GM21619 (cell line): ENCODE data around the gene GAPDHS.

ENCODE experiments used
- ATAC-seq: cut with Tn5 transposase; IDR thresholded peaks from one replicate; pipeline ENCODE4 v1.9.1; 2021; ENCODE audit not compliant: unreplicated experiment

The GAPDHS gene

DNA sequence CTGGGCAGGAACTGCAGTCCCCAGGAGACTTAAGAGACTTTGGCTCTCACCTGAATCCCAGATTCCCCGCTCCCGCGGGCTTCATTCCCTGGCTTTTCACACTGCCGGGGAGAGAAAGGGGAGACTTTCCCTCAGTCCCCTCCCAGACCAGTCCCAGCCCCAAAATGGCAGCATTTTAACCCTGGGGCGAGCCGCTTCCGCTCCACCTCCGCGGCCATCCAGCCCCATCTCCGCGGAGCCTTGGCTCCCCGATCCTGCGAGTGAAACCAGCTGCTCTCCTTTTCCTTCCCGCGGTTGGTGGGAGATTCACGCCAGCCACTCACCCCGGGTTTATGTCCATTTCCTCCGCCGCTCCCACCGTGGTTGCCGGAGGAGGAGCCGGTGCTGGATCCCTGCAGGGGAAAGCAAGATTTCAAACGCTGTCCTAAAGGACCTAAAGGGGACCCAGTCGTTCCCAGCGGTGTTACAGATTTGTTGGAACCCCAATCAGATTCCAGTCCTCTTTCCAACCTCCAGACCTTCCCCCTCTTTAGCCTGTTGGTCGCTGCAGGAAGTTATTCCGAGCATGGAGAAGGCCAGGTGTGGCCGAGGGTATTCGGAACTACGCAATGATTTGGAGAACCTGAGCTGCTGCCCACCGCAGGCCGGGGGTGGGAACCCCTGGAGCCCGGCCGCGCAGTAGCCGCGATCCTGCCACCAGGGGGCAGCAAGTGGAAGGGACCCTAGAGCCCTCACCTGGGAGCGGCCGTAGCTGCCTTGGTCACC, 23.2 kb upstream of the GAPDHS start:
- no peak for ATAC-seq

DNA sequence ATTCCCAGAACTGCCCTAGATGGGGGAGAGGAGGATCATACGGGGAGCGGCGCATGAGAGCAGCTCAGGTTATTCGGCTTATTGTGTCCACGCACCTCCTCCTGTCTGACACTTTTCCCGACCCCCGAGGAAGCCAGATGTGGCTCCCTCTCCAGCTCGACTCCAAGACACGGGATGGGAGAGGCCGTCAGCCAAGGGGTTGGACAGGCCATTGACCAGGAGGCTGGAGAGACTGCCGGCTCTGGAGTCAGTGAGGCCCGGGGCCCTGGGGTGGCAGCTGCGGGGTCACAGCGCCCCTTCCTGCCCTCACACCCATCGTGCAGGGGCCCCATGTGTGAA, 22.7 kb upstream of the GAPDHS start:
- ATAC-seq: no peak

DNA sequence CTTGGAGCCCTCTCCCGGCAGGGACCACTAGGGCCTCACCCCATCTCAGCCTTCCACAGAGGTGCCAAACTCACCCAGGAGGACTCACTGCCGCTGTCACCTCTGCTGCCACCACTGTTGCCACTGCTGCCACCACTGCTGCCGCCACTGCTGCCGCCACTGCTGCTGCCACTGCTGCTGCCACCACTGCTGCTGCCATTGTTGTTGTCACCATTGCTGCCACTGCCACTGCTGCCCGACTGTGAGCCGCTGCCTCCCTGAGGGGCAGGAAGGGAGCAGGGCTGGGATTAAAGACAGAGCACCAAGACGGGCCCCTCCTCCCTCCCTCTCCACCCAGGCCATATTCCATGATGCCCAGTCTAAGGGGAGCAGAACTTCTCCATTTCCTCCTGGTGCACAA, 21.9 kb upstream of the GAPDHS start:
- no peak for ATAC-seq

DNA sequence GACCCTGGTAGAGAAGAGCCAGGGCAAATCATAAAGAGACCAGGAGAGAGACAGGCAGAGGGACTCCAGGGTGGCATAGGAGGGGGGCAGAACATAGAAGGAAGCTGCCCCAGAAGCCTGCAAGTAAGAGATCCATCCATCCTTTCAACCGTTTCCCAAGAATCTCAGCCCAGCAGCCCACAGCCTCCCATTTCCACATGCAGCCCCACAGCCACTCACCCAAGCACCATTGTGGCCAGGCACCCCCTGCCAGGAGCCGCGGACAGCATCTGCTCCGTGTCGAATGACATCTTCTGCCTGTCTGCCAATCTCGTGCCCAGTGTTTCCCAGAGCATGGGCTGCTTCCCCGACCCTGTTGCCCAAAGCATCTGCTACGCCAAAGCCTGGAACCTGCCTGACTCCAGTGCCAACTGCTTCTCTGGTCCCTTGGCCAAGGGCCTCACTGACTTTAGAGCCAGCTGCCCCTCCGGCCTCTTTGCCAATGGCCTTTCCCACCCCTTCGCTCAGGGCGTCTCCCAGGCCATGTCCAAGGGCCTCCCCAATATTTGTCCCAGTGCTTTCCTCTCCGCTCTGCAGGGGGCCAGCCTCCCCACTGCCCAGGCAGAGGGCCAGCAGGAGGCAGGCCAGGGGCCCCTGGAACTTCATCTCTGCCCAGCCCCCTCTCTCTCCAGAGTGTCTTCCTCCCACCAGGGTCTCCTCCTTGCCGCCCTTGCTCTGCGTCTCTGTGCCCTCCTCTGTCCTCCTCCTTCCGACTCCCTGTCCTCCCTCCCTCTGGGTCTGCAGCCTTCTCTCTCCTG, 20.2 kb upstream of the GAPDHS start:
- ATAC-seq: no peak

DNA sequence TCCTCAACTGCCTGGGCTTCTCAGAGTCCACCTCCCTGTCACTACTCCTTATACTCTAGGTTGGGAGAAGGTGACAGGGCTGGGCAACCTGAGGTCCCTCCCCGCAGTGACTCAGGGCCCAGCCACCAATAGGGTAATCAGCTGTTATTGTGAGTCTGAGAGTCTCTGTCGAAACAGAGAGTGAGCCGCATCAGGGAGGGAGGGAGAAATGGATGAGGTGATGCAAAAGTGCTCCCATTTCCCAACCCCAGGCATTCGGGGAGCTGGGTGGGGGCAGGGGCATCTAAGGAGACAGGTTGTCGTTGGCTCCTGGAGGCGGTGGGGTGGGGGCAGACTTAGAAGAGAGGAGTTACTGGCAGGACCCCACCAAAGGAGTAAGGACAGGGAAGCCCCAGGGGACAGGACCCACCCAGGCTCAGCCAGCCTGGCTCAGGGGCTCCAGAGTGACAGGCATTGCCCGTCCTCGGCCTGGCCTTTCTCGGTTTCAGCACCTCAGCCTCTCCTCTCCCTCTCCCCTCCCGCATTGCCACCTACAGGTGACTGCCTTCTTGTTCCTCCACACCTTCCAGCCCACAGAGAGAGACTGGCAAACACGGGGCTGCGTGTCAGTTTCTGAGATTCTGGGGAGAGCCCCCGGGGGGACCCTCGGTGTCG, 19.5 kb upstream of the GAPDHS start, which contains the start of gene DMKN:
Gene DMKN (minus strand): TSS at position 22 of the 654 bp plus-strand sequence. CDS start 174 bp downstream, outside the sequence.
- ATAC-seq: no peak

DNA sequence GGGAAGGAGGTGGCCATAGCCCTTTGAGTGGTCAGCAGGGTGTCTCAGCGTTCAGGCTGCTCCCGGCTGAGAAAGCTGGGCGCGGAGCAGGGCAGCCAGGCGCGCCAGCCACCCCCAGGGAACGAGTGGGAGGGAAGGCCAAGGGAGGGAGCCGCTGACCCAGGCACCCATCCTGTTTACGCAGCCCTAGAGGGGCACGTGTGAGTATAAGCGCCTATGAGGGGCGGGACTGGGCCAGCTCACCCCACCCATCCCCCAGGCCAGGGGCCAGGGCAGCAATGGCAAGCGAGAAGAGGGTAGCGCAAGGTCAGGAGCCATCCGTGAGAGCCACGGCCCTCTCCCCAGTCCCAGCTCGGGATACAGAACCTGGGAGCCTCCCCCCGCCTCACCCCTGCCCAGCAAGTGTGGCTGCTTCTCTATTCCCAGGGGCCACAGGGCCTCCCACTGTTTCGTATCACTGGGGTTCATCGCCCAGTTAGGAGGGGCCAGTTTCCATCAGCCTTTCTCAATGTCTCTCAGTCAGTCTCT, 18.9 kb upstream of the GAPDHS start:
- ATAC-seq: no peak

DNA sequence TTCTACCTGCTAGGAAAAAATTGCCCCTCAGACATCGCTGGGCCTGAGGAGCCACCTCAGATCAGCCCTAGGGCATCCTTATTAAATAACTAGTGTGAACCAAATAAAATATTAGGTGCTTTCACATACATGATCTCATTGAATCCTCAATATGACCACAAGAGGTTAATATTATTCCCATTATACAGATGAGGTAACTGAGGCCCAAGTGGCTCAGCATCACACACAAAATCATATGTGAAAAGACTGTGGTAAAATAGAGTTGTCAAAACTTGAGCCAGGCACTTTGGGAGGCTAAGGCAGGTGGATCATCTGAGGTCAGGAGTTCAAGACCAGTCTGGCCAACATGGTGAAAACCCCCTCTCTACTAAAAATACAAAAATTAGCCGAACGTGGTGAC, 16.9 kb upstream of the GAPDHS start:
- ATAC-seq: no peak

DNA sequence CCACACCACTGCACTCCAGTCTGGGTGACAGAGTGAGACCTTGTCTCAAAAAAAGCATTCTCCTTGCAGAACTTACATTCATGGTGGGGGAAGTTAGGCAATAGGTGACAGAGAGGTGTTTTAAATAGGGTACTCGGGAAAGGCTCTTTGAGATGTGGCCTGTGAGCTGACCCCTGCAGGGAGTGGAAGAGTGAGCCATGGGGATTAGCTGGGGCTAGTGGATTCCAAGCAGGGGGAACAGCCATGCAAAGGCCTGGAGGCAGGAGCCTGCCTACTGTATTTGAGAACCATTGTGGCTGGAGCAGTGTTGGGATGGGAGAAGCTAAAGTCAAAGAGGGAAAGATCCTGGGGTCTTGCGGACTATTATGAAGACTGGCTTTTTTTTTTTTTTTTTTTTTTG, 15.9 kb upstream of the GAPDHS start:
- no peak for ATAC-seq

DNA sequence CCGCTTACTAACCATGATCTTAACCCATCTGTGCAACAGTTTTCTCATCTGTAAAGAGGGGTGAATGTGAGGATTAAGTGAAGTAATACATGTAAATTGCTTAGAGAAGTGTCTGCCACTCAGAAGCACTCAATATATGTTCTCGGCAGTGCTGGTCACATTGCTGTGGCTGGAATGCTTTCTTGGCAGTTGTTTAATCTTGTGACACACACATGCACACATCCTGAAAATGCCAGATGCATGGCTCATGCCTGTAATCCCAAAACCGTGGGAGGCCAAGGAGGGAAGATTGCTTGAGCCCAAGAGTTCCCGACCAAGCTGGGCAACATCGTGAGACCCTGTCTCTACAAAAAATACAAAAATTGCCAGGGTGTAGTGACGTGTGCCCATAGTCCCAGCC, 14.9 kb upstream of the GAPDHS start:
- ATAC-seq: no peak

DNA sequence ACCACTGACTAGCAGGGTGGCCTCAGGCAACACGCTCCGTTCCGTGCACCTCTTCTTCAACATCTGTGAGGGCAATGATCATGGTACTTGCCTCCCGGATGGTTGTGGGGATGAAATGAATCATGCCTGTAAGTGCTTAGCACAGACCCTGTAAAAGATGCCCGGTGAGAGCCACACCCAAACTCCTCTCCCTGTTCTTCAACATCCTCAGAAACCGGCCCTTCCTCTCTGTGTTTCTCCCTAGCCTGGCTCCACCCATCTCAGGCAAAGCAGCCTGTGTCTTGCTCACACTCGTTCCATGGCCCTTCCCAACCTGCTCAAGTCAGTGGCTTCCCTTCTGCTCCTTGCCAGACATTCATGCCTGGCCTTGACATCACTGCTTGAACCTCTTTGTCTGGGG, 14.0 kb upstream of the GAPDHS start:
- ATAC-seq: no peak

DNA sequence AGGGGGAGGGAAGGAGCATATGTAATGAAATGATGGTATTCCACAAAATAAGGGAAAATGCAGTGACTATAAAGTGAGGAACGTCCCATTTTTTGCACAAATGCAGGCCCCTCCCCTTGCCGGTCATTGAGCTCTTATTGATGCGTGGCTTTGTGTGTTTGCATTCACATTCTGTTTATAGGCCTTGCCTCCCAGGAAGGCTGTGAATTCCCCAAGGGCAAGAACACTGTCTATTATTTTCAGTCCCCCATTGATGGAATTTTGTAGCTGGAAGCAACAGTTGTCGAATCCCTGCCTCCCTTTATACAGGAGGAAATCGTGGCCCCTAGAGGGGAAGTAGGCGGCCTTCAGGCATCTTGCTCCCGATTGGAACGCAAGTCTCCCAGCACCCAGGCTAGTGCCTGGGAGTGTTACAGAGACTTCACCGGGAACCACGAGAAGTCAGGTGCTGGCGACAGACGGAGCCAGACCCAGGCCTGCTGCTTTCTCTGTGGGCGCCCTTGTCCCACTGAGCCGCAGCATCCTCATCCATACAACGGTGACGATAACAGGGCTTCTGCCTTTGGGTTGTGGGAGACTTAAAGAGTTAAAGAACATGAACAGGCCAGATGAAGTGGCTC, 12.0 kb upstream of the GAPDHS start:
- ATAC-seq: no peak

DNA sequence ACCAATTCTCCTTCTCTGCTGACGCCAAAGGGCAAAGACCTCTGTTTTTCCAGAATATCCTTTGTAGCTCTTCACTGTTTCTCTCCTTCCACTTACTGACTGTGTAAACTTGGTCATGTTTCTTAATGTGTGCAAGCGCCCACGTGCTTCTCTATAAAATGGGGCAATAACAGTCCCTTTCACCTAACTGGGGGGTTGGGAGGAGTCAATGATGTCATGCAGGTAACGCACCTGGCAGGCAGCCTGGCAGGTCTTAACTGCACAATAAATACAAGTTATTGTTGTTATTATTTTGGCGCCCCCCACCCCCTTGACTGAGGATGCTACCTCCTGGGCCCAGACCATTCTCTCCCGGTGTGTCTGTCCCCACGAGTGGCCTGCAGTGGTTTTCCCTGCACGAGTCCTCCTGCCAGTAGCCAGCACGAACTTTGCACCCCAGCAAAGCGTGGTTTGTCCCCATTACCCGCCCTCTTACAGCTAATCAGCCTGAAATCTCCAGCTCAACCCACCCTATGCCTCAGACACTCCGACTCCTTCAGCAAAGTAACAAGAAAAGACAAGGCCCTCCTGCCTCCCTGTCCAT, 10.4 kb upstream of the GAPDHS start:
- no peak for ATAC-seq

DNA sequence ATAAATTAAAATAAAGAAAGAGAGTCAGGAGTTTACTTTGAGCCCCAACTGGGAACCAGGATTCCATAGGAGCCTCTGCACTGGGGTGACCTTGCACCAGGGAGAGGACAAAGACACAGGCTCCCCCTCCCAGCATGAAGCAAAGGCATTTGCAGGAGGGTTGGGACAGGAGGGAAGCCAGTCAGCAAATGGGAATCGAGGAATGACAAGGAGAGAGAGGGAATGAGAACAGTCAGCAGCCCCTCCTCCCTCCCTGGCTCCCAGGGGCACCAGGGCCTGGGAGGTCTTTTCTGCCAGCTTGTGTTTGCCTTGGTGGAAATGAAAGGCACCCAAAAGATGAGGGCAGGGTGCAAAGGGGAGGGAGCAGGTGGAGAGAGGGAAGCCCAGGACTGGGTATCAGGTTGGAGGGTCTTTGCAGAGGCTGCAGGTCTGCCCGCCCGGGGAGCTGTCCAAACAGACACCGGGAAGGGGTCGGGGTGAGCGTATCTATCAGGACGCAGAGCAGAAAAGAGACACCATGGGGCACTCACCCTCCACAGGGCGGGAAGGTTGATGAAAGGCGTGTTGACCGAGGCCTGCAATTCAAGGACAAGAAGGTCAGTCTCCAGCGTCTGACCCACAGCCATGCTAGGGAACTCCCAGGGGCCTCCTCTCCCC, 8.9 kb upstream of the GAPDHS start:
- ATAC-seq: no peak

DNA sequence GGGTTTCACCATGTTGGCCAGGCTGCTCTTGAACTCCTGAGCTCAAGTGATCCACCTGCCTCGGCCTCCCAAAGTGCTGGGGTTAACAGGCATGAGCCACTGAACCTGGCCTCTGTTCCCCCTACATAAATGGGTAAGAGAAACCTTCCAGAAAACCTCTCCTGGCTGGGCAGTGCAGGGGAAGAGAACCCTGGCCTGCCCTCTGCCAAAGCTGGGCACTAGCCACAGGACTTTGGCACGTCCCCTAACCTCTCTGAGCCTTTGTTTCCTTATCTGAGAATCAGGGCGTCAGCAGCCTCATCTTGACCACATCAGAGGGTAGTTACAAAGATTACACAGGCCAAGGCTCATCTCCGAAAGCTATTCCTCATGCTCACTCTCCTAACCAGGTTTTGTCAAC, 7.4 kb upstream of the GAPDHS start:
- no peak for ATAC-seq

DNA sequence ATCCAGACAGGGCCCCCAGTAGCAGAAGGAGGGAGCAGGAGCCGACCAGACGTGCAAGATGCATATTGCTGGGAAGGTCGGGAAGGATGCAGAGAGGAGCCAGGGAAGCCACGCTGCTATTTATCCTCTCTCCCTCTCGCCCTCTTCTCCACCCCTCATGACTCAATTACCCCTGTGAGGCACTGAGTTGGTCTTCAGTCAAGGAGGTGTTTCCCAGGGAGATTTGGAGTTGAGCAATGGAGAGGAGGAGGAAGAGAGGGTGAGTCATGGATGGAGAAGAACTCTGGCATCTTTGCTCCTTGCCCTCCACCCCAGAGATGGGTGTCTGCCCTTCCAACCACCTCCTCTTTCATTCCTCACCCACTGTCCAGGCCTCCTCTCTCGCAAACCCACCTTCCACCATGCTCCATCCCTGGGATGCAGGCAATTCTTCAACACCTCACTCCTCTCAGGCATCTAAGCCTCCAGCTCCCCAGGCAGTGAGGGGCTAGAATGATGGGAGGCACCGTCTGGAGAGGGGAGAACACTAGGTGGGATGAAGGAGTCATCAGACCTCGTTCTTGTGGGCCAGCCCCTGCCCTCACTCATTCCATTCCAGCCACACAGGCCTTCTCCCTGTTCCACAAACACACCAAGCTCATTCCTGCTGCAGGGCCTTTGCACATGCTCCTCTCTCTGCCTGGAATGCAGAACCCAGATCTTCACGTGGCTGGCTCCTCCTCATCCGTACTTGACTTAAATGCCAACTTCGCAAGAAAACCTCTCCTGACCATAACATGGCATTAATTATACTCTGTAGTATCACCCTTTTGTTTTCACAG, 4.8 kb upstream of the GAPDHS start, which contains the start of gene SBSN:
Gene SBSN (minus strand): TSS at position 94 of the 821 bp plus-strand sequence. CDS start 30 bp downstream, at position 64.
- ATAC-seq: no peak

DNA sequence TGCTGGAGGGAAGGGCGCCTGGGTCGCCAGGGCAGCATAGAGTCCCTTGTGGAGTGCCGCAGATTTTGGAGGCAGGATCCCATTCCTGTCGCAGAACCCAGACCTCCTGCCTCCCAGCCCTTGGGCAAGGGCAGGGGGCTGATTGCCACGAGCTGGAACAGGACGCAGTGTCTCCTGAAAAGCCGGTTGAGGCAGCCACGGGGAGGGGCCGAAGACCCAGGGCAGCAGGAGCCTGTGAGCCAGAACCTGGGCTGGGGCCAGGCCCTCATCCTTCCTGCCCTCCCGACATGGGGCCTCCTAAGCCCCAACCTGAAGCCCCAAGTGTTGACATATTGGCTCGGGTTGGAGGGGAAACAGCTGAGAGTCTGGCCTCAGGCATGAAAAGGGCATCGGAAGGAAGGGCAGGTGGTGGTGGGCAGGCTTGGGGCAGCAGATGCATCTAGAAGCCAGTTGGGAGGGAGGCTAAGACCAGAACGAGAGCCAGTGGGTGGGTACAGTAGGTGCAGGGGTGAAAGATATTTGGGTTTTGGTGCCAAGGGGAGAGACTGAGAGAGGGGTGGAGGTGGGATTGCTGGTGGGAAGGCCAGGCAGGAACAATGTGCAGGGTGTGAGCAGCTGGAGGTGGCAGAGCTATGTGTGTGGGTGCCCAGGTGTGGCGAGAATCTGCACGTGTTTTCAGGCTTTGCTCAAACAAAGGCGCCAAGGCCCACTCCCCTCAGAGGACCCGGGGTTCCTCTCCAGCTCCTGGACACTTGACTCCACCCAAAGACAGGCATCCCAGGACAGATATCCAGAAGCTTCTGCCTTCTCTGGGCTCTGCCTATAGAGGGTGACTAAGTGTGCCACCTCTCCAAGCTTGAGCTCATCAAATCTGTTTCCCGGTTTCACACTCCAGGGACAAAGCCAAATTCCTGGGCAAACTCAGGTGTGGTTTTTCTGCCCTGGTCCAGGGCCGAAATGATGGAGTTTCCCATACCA, 3.7 kb upstream of the GAPDHS start:
- no peak for ATAC-seq

DNA sequence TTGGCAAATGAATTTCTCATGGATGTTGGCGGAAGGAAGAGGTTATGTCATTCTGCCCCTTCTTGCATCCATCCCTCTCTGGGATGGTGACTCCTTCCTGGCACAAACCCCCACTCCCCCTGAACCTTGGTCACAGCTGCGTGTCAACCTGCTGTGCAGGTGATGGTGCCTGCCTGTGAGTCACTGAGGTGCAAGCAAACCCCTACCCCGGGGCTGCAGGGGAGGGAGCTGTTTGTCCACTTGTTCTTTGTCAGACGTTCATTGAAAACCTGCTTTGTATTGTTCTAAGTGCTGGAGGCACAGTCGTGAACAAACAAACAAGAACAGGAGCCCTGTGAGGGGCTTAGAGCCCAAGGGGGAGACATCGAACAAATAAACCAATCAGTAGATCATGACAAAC, 2.0 kb upstream of the GAPDHS start:
- no peak for ATAC-seq

DNA sequence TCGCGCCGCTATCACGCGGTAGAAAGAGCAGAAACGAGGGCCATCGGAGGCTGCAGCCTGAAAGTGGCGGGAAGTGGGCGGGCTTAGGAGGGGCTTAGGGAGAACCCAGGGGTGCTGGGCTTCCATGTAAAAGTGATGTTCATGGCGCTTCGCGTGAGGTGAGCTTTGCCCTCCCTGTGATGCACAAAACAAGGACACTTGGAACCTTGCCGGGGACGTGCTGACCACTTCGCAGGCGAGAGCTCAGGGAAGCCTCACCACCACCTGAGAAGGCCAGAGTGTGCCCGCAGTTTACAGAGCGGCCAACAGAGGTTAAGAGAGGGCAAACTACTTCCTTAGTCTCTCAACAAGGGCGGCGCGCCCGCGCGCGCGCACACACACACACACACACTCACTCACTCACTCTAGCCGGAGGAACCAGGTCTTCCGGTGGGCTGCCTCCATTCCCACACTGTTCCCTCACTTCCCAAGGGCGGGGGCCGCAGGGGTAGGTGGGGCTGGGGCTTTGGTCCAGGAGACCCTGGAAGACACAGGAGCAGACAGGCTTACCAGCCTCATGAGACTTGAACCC, 651 bp downstream of the GAPDHS start:
- no peak for ATAC-seq
